DOHH2 (cell line): ENCODE measurements around the gene NEDD4L.

Experiments
- EZH2phosphoT487 ChIP-seq: fragments of 200-600 bp; sonication (generic); IDR thresholded peaks from 2 replicates; pipeline ENCODE4 v1.6.1; 2017; ENCODE audit warnings: borderline replicate concordance, mild to moderate bottlenecking, antibody characterized with exemption, low read length, moderate library complexity, mixed read lengths
- TF ChIP-seq, protein P1 (sequence below): fragments of 200-600 bp; sonication (generic); IDR thresholded peaks from one replicate; pipeline ENCODE4 v1.5.1; 2014; ENCODE audit warnings: antibody characterized with exemption, mild to moderate bottlenecking, low read depth, low read length; ENCODE audit not compliant: poor library complexity, severe bottlenecking

DNA sequence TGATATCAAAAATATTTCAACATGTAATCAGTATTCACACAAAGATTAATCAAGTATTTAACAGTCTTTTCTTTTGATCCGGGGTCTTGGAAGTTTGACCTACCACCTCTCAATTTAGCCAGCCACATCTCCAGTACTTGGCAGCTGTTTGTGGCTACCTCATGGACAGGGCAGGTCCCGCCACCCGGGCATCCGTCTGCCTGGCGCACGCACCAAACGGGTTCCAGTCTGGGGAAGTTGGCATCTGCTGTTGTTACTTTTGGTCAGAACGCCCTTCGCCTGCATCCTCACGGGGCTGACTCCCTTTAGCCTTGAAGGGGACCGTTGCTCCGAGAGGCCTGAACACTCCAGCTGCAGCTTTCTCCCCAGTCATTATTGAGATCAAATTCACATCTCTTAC is 81.7 kb downstream of the NEDD4L start:
- TF ChIP-seq, protein P1, sequence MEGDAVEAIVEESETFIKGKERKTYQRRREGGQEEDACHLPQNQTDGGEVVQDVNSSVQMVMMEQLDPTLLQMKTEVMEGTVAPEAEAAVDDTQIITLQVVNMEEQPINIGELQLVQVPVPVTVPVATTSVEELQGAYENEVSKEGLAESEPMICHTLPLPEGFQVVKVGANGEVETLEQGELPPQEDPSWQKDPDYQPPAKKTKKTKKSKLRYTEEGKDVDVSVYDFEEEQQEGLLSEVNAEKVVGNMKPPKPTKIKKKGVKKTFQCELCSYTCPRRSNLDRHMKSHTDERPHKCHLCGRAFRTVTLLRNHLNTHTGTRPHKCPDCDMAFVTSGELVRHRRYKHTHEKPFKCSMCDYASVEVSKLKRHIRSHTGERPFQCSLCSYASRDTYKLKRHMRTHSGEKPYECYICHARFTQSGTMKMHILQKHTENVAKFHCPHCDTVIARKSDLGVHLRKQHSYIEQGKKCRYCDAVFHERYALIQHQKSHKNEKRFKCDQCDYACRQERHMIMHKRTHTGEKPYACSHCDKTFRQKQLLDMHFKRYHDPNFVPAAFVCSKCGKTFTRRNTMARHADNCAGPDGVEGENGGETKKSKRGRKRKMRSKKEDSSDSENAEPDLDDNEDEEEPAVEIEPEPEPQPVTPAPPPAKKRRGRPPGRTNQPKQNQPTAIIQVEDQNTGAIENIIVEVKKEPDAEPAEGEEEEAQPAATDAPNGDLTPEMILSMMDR = no peak
- TF ChIP-seq EZH2phosphoT487 = no peak
